Transverse colon (tissue), 4 donors: ENCODE measurements around the gene NR2F6. TPM values are rescaled to one million over a fixed set of nuclear protein-coding genes. Genes with fewer than 3 reads are reported as not detected.

Source experiments
- DNase-seq: peaks from one replicate; pipeline ENCODE4 v3.0.0-alpha.2; 2019
- H3K27ac ChIP-seq, 4 donors: fragments of 200-600 bp; sonication (generic); 2 replicates each; pipeline ENCODE4 v1.5.1; 2016 to 2018; ENCODE audit warnings: inconsistent platforms in 4 of 4
- H3K27me3 ChIP-seq: fragments of 200-600 bp; sonication (generic); 2 replicates; pipeline ENCODE4 v1.5.1; 2017; ENCODE audit warnings: inconsistent platforms
- H3K36me3 ChIP-seq, 4 donors: fragments of 200-600 bp; sonication (generic); 2 replicates each; pipeline ENCODE4 v1.5.1; 2017 to 2019; ENCODE audit warnings: inconsistent platforms in 4 of 4
- H3K4me1 ChIP-seq, 4 donors: fragments of 200-600 bp; sonication (generic); 2 replicates each; pipeline ENCODE4 v1.5.1; 2017 to 2020; ENCODE audit warnings: inconsistent platforms in 4 of 4
- H3K4me3 ChIP-seq, 4 donors: fragments of 200-600 bp; sonication (generic); 1 replicate in 1 of 4; 2 replicates in 3 of 4; pipeline versions ENCODE4 v1.5.1 to v1.6.1; 2017 to 2019; ENCODE audit warnings: inconsistent platforms in 4 of 4
- H3K9me3 ChIP-seq, 2 donors: fragments of 200-600 bp; sonication (generic); 2 replicates each; pipeline ENCODE4 v1.5.1; 2017 to 2019; ENCODE audit warnings: inconsistent platforms in 2 of 2
- EP300 ChIP-seq: sonication (generic); formaldehyde crosslinking; IDR thresholded peaks from one replicate; pipeline ENCODE4 v1.6.1; 2017; ENCODE audit warnings: antibody characterized with exemption, low read depth
- POLR2A ChIP-seq: fragments of 450-650 bp; IDR thresholded peaks from one replicate; pipeline ENCODE4 v1.6.1; 2016; ENCODE audit warnings: antibody characterized with exemption, mild to moderate bottlenecking, moderate library complexity
- POLR2AphosphoS5 ChIP-seq, 3 donors: sonication (generic); formaldehyde crosslinking; IDR thresholded peaks; one replicate each; pipeline ENCODE4 v1.6.1; 2016; ENCODE audit warnings: antibody characterized with exemption in 3 of 3
- WGBS, 2 donors: methylation state at CpG; one replicate each; pipeline ENCODE4 v1.1.5; 2018; ENCODE audit warnings: low coverage in 1 of 2; 5-methylcytosine and 5-hydroxymethylcytosine counted together
- in situ Hi-C, 4 donors: fragments of 200-750 bp; cut with MboI; loops; one replicate each; pipeline versions ENCODE4 v1.15.0 to v1.15.1; 2017; ENCODE audit warnings: low sequenced_read_pairs in 3 of 4, low pct_ligation_motif_present in 1 of 4, low pct_unique_long_range_greater_than_20kb in 1 of 4
- intact Hi-C: fragments of 100-400 bp; cut with DNase I; formaldehyde crosslinking; loops from one replicate; pipeline ENCODE4 v1.15.1; 2023; ENCODE audit warnings: low total_unique reads
- total RNA-seq, 4 donors: library from RNA; depleted of rRNA; stranded (reverse); fragments of >200 nt; gene quantifications; one replicate each; pipeline ENCODE4 v1.1.0, GENCODE V29; 2016
- TF ChIP-seq, protein P1 (sequence below), 5 experiments: fragments of 200-600 bp in 3 of 5; fragments of 450-650 bp in 2 of 5; sonication (generic) in 3 of 5; IDR thresholded peaks; 1 replicate in 2 of 5; 2 replicates in 3 of 5; pipeline ENCODE4 v1.5.1; 2016 to 2017; ENCODE audit warnings: antibody characterized with exemption in 5 of 5, inconsistent platforms in 3 of 5, mild to moderate bottlenecking in 2 of 5, moderate library complexity in 1 of 5

Gene NR2F6
- total RNA-seq, 4 donors from 2014 or later: 156 to 362 (median 206) TPM

DNA sequence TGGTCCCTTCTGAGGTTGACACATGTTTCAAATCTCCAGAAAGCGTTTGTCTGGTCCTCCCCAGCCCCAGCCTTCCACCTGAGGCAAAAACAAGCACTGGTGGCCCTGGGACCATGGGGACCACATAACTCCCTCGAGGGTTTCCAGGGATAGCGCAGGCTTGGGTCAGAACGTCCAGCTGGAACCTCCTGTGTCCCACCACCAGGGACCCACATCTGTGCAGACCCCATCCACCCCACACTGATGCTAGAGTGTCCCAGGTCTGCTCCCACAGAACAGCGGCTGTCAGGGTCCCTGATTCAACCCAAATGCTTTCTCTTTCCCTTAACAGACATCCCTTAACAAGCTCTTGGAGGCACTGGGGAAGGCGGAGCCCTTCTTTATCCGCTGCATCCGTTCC lies 60.1 kb downstream of the NR2F6 start:
- no peak for DNase-seq
- Histone ChIP-seq H3K4me3 (no peak overlapping the region), H3K27ac (no peak overlapping the region), H3K4me1 (peaks cover 0 to 7% (median 0%) of the 10 kb centered on the region in 4 donors), H3K27me3 (no peaks in the 10 kb centered on the region), H3K9me3 (no peaks in the 10 kb centered on the region), H3K36me3 (peaks cover 0 to 43% (median 14%) of the 10 kb centered on the region in 4 donors)
- in situ Hi-C loops: no loop called here
- TF ChIP-seq EP300 (no peak), POLR2A (no peak), POLR2AphosphoS5 (IDR thresholded peaks at IDR 0.05) (no peak)
- TF ChIP-seq, protein P1, sequence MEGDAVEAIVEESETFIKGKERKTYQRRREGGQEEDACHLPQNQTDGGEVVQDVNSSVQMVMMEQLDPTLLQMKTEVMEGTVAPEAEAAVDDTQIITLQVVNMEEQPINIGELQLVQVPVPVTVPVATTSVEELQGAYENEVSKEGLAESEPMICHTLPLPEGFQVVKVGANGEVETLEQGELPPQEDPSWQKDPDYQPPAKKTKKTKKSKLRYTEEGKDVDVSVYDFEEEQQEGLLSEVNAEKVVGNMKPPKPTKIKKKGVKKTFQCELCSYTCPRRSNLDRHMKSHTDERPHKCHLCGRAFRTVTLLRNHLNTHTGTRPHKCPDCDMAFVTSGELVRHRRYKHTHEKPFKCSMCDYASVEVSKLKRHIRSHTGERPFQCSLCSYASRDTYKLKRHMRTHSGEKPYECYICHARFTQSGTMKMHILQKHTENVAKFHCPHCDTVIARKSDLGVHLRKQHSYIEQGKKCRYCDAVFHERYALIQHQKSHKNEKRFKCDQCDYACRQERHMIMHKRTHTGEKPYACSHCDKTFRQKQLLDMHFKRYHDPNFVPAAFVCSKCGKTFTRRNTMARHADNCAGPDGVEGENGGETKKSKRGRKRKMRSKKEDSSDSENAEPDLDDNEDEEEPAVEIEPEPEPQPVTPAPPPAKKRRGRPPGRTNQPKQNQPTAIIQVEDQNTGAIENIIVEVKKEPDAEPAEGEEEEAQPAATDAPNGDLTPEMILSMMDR (IDR thresholded peaks at IDR 0.05): no peak
- 88 to 91% methylated on average over 2 to 8 of the region's 8 CpGs for WGBS, 2 donors
- intact Hi-C loops: no loop called here

DNA sequence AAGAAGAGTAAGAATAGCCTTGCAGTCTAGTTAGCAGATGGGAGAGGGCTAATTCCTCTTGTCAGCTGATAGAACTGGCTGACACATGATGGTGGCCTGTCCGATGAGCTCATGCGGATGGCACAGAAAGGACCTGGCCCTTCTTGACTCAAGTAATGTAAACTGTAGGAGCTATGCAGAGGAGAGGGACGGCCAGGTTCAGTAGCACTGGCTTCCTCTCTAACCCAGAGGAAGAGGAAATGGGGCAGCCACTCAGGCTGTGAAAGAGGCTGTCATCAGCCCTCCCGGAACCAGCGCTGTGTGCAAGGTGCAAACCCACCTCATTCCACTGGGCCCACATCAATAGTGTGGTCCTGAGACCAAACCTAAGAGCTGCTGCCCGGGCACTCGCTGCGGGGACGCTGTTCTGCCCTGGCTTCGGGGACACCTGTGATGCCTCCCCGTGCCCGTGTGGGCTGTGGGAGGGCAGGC lies 61.3 kb downstream of the NR2F6 start:
- H3K27me3 ChIP-seq: no peaks in the 10 kb centered on the region
- 89% methylated on average over 12 of the region's 12 CpGs; no CpG with 5 or more reads in 1 of the 2 donors for WGBS, 2 donors
- peaks cover 0 to 32% (median 11%) of the 10 kb centered on the region in 4 donors for H3K36me3 ChIP-seq
- peaks cover 0 to 7% (median 0%) of the 10 kb centered on the region in 4 donors for H3K4me1 ChIP-seq
- peak overlapping the region in 3 of 4 donors; percentile 16 to 57 (median 22) for H3K27ac ChIP-seq
- intact Hi-C loops (no loop called here), in situ Hi-C loops (no loop called here)
- H3K9me3 ChIP-seq: no peaks in the 10 kb centered on the region
- no peak overlapping the region for H3K4me3 ChIP-seq
- DNase-seq: peak; percentile 26
- TF ChIP-seq, protein P1 (IDR thresholded peaks at IDR 0.05): no peak
- TF ChIP-seq POLR2AphosphoS5 (IDR thresholded peaks at IDR 0.05) (no peak), POLR2A (no peak), EP300 (no peak)

DNA sequence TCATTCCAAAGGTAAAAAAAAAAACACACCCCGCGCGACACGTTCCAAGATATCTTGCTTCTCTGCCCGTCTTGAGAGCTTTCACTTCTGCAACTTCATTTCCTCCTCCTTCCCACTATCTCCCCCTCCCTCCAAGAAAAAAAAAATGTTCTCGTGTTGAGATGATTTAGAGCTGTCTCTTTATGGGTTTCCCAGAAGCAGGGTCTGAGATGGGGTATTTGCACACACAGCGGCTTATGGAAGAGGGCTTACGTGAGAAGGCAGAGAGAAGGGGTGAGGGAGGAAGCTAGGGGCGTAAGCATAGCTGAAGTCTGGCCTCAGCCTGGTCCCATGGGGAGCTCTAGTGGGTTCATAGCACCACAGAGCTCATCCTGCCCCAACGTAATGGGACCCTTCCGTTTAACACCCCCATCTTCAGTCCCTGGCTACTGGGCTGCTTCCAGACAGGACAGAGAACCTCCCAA lies 61.8 kb downstream of the NR2F6 start:
- TF ChIP-seq, protein P1 (IDR thresholded peaks at IDR 0.05): no peak
- TF ChIP-seq EP300 (no peak), POLR2A (no peak), POLR2AphosphoS5 (IDR thresholded peaks at IDR 0.05) (no peak)
- H3K4me3 ChIP-seq: no peak overlapping the region
- H3K36me3 ChIP-seq: peaks cover 0 to 27% (median 8%) of the 10 kb centered on the region in 4 donors
- no peaks in the 10 kb centered on the region for H3K27me3 ChIP-seq
- in situ Hi-C loops (no loop called here), intact Hi-C loops (no loop called here)
- H3K27ac ChIP-seq: peak overlapping the region in 3 of 4 donors; percentile 16 to 57 (median 22)
- DNase-seq: no peak
- H3K9me3 ChIP-seq: no peaks in the 10 kb centered on the region
- H3K4me1 ChIP-seq: peaks cover 0 to 7% (median 0%) of the 10 kb centered on the region in 4 donors
- 70 to 80% methylated on average over 9 to 11 of the region's 11 CpGs for WGBS, 2 donors

DNA sequence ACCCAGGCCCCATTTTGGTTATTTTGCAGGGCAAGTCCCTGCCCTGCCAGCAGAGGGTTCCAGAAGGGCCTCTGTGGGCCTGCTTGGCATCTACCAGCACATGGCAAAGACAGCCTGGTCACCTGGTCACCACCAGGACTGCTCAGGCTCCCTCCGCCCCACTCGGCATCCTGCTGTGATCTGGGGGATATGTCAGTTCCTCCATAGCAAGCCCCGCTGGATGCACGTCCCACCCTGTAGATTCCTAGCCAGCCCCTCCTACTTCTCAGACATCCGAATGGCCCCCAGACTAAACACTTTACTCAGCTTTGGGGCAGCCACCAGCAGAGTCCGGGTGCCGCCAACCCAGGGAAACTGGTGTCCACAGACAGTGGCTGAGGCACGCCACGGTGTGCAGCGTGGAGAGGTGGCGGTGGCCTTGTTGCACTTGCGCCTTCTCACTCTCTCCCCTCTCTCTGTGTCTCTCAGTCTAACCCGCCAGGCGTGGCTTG lies 62.4 kb downstream of the NR2F6 start:
- peak overlapping the region in 2 of 4 donors; percentile 16 to 17 for H3K27ac ChIP-seq
- H3K27me3 ChIP-seq: no peaks in the 10 kb centered on the region
- H3K36me3 ChIP-seq: peaks cover 0 to 21% (median 6%) of the 10 kb centered on the region in 4 donors

More for the DNA sequence above, 62.4 kb downstream of the NR2F6 start:
- no peaks in the 10 kb centered on the region for H3K9me3 ChIP-seq
- H3K4me3 ChIP-seq: peak overlapping the region in 1 of 4 donors; percentile 15
- TF ChIP-seq, protein P1 (IDR thresholded peaks at IDR 0.05): no peak
- no peak for TF ChIP-seq POLR2A
- TF ChIP-seq EP300: no peak
- TF ChIP-seq POLR2AphosphoS5 (IDR thresholded peaks at IDR 0.05): no peak
- in situ Hi-C loops: no loop called here
- peaks cover 0 to 7% (median 0%) of the 10 kb centered on the region in 4 donors for H3K4me1 ChIP-seq
- 66% methylated on average over 14 of the region's 14 CpGs; no CpG with 5 or more reads in 1 of the 2 donors for WGBS, 2 donors
- DNase-seq: no peak
- intact Hi-C loops: no loop called here

Other genes with a start within 250 kb of the NR2F6 start
- gene CPAMD8, start 219.1 kb downstream of the NR2F6 start, total RNA-seq: 10 to 100 TPM in 2 of 4 donors, 1 to 10 TPM in 2; 1.4 to 20.9 (median 7.7) TPM
- 10 to 100 TPM in 2 of 4 donors, 1 to 10 TPM in 2; 4.4 to 13.8 (median 10.3) TPM for gene HAUS8, start 170.5 kb downstream of the NR2F6 start, total RNA-seq
- gene MYO9B, start 170.1 kb downstream of the NR2F6 start, total RNA-seq: 100 to 1,000 TPM; 102 to 246 (median 151) TPM
- gene USE1, start 30.6 kb downstream of the NR2F6 start, total RNA-seq: 10 to 100 TPM; 18.3 to 30.7 (median 24.5) TPM
- 10 to 100 TPM in 3 of 4 donors, 1 to 10 TPM in 1; 4.8 to 42.6 (median 29.9) TPM for gene OCEL1, start 19.7 kb downstream of the NR2F6 start, total RNA-seq
- gene USHBP1, start 18.8 kb upstream of the NR2F6 start, total RNA-seq: 1 to 10 TPM in 1 of 4 donors, under 1 TPM in 2, not detected in 1; 0.79 to 1.2 (median 0.96) TPM
- gene BABAM1, start 21.5 kb upstream of the NR2F6 start, total RNA-seq: 100 to 1,000 TPM in 1 of 4 donors, 10 to 100 TPM in 3; 56.2 to 364 (median 80.2) TPM
- under 1 TPM in 2 of 4 donors, not detected in 2; 0.20 to 0.48 TPM for gene ANKLE1, start 36.0 kb upstream of the NR2F6 start, total RNA-seq
- 10 to 100 TPM in 1 of 4 donors, 1 to 10 TPM in 3; 6.0 to 14.1 (median 9.1) TPM for gene ABHD8, start 57.5 kb upstream of the NR2F6 start, total RNA-seq
- 100 to 1,000 TPM; 243 to 390 (median 272) TPM for gene MRPL34, start 60.0 kb upstream of the NR2F6 start, total RNA-seq
- 10 to 100 TPM; 20.6 to 98.1 (median 22.0) TPM for gene DDA1, start 63.6 kb upstream of the NR2F6 start, total RNA-seq
- gene ANO8, start 88.9 kb upstream of the NR2F6 start, total RNA-seq: 10 to 100 TPM in 2 of 4 donors, 1 to 10 TPM in 2; 6.7 to 73.0 (median 10.3) TPM
- gene GTPBP3, start 91.6 kb upstream of the NR2F6 start, total RNA-seq: 100 to 1,000 TPM in 1 of 4 donors, 10 to 100 TPM in 3; 24.7 to 206 (median 30.5) TPM
- gene PLVAP, start 131.4 kb upstream of the NR2F6 start, total RNA-seq: 10 to 100 TPM in 3 of 4 donors, 1 to 10 TPM in 1; 3.0 to 37.0 (median 19.2) TPM
- not detected for gene CCDC194, start 148.3 kb upstream of the NR2F6 start, total RNA-seq
- gene BST2, start 159.7 kb upstream of the NR2F6 start, total RNA-seq: 10 to 100 TPM in 3 of 4 donors, 1 to 10 TPM in 1; 5.6 to 39.2 (median 19.9) TPM
- gene MVB12A, start 174.1 kb upstream of the NR2F6 start, total RNA-seq: 10 to 100 TPM; 22.9 to 84.2 (median 83.1) TPM
- gene TMEM221, start 202.7 kb upstream of the NR2F6 start, total RNA-seq: under 1 TPM in 1 of 4 donors, not detected in 3; 0.48 TPM
- gene NXNL1, start 215.0 kb upstream of the NR2F6 start, total RNA-seq: not detected
- gene SLC27A1, start 224.6 kb upstream of the NR2F6 start, total RNA-seq: 10 to 100 TPM in 1 of 4 donors, 1 to 10 TPM in 3; 4.0 to 11.1 (median 7.0) TPM